Subcutaneous adipose tissue (tissue), 4 donors: ENCODE measurements around the gene SELENOO. TPM values are rescaled to one million over a fixed set of nuclear protein-coding genes. Genes with fewer than 3 reads are reported as not detected.

ENCODE experiments used
- total RNA-seq, 4 donors: library from RNA; depleted of rRNA; stranded (reverse); fragments of >200 nt; gene quantifications; one replicate each; pipeline ENCODE4 v1.1.0, GENCODE V29; 2016
- TF ChIP-seq, protein P1 (sequence below): fragments of 450-650 bp; IDR thresholded peaks from one replicate; pipeline ENCODE4 v1.5.1; 2016; ENCODE audit warnings: low read depth, mild to moderate bottlenecking, control low read depth, antibody characterized with exemption, moderate library complexity

Gene SELENOO
- total RNA-seq, 4 donors from 2014 or later: 13.2 to 36.5 (median 18.9) TPM

- TF ChIP-seq, protein P1, sequence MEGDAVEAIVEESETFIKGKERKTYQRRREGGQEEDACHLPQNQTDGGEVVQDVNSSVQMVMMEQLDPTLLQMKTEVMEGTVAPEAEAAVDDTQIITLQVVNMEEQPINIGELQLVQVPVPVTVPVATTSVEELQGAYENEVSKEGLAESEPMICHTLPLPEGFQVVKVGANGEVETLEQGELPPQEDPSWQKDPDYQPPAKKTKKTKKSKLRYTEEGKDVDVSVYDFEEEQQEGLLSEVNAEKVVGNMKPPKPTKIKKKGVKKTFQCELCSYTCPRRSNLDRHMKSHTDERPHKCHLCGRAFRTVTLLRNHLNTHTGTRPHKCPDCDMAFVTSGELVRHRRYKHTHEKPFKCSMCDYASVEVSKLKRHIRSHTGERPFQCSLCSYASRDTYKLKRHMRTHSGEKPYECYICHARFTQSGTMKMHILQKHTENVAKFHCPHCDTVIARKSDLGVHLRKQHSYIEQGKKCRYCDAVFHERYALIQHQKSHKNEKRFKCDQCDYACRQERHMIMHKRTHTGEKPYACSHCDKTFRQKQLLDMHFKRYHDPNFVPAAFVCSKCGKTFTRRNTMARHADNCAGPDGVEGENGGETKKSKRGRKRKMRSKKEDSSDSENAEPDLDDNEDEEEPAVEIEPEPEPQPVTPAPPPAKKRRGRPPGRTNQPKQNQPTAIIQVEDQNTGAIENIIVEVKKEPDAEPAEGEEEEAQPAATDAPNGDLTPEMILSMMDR: no peak
Measured at GRCh38 chr22:50252082-50253045, 51.6 kb downstream of the SELENOO start.

DNA sequence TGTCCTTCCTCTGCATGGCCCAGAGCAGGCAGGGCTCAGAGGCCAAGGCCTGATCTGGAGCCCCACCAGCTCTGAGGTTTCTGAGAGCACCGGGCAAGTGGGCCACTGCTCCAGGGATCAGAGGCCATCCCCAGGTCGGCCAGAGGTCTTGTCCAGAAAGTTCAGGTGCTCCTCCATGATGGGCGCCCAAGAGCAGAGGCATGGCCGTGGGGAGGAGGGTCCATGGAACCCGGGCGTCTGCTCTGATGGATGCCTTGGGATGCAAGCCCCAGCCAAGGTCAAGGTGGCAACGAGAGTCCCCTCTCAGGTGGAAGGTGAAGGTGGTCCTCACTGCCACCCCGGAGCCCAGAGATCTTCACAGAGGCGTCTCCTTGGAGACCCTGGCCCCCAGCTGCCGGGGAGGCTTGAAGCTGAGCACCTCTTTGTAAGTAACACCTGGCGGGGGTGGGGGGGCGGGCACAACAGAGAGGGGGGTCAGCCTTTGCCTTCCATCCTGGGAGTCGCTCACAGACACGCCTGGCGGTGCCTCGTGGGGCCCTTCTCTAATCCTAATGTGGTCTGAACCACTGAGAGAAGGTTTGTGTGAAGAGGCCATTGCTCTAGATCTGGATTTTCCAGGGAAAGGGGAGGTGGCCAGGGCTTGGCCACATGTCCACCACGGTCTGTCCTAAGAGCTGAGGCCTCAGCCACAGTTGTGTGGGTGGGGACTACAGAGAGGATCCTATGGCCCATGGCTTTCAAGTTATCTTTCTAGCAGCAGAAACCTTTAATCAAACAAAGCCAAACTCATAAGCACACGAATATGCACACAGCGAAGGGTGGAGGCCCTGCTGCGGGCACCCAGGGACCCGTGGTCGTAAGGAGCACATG, 52.5 kb downstream of the SELENOO start:
- TF ChIP-seq, protein P1: no peak

DNA sequence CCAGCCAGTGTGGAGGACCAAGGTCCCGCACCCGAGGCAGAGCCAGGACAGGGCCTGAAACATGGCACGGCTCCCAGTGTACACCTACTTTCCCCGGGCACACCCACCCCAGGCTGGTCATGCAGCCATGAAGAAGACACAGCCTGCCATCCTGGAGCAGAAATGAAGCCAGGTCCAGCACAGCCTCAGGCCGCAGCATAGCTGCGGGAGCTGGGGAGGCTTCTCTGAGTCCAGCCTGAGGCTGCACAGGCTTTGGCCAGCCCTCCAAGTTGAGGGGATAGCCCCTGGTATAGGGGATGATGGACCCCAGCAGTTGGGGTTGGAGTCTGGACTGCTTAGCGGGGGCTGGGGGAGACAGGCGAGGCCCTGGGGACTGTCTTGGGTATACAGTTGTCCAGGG, 53.1 kb downstream of the SELENOO start:
- TF ChIP-seq, protein P1: no peak

- TF ChIP-seq, protein P1: no peak
Measured at GRCh38 chr22:50255099-50255498, 54.3 kb downstream of the SELENOO start.

- TF ChIP-seq, protein P1: no peak
Measured at GRCh38 chr22:50255607-50256006, 54.8 kb downstream of the SELENOO start.

- TF ChIP-seq, protein P1: no peak
Measured at GRCh38 chr22:50256258-50256862, 55.5 kb downstream of the SELENOO start.
